ENCODE data around the gene C11orf87.

C11orf87 gene

DNA sequence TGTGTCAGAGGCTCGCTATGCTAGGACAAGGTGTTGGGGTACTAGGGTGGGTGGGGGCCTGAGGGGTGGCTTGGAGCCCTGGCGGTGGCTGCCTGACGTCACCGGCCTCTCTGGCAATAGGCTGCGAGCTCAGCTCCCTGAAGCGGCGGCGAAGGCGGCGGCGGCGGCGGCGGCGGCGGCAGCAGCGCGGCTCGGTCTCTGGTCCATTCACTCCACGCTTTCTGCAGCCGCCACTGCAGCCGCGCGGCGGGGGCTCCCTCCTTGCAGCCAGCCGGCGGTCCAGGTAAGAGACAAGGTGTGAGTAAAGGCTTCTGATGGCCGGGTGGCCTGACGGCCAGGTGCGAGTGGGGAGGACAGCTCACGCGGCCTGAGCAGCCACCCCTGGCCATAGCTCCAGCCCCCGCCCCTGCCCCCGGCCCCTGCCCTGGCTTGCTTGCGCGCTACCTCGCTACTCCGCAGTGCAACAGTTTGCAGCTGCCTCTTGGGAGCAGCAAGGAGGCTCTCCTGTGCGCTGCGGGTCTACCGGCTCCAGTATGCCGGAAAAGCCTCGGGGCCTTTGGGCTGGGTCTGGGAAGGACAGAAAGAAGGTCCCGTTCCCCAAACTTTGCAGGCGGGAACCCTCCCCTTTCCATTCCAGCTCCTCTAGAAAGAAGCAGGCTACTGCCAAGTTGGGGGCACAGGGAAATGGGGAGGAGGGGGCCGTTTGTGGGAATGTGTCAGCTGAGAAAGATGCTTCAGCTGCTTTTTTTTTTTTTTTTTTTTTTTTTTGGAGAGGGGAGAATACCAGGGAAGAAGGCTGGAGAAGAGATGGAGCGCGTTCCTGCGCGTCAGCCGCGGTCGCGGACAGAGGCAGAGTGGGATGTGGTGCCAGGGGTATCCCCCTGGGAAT lies at the start of gene C11orf87:
C11orf87 (plus strand) TSS at position 210 of the 889 bp plus-strand sequence. CDS start 1,444 bp downstream, outside the sequence.
- DNase-seq (ENCODE audit: low spot score): peak; percentile 44

DNA sequence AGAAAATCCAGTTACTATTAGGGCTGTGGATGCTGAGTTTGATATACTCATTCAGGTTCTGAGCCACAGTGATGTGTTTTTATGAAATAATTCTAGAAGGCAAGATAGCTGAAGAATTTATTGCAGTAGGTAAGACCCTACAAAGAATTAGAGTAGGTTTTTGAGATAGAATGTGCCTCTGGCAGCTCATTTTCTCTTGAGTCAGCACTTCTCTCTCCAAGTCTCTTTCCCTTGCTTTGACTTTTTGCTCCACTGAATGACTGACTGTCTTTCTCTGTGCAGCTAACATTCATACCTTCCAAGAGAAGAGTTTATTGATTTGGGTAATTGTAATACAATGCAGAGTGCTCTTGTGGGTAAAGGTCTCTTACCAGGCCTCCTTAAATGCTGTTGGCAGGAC lies 48.0 kb upstream of the C11orf87 start:
- no peak for DNase-seq (ENCODE audit: low spot score)

DNA sequence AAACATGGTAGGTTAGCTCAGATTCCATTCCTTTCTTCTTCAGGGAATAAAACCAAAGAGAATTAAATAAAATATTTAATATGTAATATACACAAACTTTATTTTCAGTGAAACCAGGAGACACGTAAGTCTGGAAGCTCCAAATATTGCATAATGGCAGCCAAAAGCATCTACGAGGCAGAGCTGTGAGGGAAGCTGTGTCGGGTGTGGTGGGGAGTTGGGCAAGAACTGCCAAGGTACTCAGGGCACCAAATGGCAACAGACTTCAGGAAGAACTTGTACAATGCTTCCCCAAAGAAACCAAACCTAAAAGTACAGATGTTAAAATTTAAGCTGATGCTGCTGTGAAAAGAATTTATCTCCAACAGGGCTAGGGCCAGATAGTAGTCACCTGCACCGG lies 47.5 kb upstream of the C11orf87 start:
- no peak for DNase-seq (ENCODE audit: low spot score)

- no peak for DNase-seq (ENCODE audit: low spot score)
Measured at GRCh38 chr11:109377039-109377742, 44.8 kb upstream of the C11orf87 start.

DNA sequence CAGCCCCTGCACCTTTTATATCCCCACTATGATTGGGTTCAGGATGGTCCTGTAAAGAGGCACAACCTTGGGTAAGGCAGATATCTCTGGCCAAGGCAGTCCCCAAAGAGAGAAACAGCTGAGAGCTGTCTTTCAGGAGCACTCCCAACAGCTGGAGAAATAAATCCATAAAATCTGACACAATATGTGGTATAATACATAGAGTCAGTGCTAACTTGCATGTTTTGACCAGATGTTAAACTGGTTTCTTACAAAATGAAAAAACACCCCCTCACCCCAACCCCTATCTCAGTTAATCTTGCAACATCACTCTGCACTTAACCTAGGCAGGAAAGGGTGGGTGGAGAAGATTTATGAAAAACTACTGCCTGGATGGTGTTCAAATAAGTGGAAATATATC lies 44.0 kb upstream of the C11orf87 start:
- DNase-seq (ENCODE audit: low spot score): no peak

GRCh38 chr11:109383306-109383705 lies 38.7 kb upstream of the C11orf87 start:
- no peak for DNase-seq (ENCODE audit: low spot score)

DNA sequence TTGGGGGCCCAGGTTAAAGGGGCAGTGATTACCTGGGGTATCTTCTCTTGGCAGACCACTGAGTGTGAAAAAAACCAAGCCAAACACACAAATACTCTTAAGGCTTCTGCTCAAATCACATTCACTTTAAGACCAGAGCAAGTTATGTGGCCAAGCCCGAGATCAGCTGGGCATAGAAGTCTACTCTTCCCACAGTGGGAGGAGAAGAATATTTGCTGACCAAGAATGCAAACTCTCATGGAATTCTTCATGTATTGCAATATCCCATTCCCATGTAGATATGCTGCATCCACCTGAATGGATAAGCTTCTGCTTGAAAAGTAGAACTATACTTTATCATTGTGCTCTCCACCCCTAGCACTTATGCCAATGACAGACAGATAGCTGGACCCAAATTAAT lies 37.1 kb upstream of the C11orf87 start:
- DNase-seq (ENCODE audit: low spot score): no peak

- no peak for DNase-seq (ENCODE audit: low spot score)
Measured at GRCh38 chr11:109388982-109389381, 33.0 kb upstream of the C11orf87 start.

DNA sequence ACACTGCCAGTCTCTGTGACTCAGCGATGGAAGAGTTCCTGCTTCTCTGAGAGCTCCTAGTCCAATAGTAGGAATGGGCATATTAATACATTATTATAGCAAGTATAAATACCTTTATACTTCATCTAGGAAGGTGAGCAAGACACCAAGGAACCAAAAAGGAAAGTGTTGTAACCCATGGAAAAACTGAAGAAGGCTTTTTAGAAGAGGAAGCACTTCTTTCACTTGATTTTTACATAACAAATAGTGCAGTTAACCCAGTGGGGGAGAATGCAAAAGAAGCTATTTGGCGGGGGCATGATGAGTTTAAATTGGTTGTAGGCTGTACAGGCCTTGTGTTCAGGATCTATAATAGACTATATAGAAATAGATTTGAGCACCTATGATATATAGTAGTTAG lies 31.2 kb upstream of the C11orf87 start:
- DNase-seq (ENCODE audit: low spot score): no peak

DNA sequence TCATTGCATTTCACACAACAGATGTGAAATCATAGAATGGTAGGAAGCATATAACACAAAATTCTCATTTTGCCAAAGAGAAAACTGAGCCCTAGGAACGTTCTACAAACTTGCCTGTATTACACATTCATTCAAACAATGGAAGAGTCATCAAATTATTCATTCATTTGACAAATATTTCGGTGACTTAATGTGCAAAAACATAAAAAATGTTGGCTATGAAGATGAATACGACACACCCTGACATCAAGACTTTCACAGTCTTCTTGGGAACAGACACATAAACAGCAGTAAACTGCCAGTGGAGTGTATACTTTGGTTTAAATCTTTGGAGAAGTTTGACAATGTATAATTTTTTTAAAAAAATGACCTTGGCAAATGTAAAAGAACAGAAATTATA lies 20.4 kb upstream of the C11orf87 start:
- DNase-seq (ENCODE audit: low spot score): no peak

- DNase-seq (ENCODE audit: low spot score): no peak
Measured at GRCh38 chr11:109405671-109406070, 16.3 kb upstream of the C11orf87 start.

GRCh38 chr11:109416601-109417000 lies 5.4 kb upstream of the C11orf87 start:
- DNase-seq (ENCODE audit: low spot score): no peak

DNA sequence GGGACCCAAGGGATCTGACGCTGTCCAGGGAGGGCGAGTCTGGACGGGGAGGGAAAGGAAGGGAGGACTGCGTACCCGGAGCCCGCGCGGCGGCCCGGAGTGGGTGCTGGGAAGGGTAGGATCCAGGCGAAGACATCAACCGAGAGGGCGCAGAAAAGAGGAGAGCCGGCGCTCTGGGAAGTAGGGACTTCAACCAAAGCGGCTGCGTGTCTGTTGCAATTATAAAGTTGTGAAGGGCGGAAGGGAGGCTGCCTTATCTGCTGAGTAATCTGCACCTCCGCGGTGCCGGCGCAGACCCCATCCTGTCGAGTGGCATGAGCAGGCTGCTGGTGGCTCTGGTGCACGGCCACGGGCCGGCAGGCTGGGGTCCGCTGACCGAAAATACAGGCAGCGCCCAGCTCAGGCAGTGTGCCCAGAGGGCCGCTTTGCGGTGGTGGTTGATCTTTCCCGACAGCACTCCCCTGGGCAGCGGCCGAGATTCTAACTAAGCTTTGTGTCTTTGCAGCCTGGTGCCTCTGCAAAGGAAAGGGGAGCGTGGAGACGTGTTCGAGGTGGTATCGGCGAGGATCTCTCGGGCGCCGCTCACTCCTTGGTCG lies 978 bp downstream of the C11orf87 start:
- DNase-seq (ENCODE audit: low spot score): peak; percentile 16

GRCh38 chr11:109423466-109424190 lies 1.6 kb downstream of the C11orf87 start:
- peak; percentile 8 for DNase-seq (ENCODE audit: low spot score)

DNA sequence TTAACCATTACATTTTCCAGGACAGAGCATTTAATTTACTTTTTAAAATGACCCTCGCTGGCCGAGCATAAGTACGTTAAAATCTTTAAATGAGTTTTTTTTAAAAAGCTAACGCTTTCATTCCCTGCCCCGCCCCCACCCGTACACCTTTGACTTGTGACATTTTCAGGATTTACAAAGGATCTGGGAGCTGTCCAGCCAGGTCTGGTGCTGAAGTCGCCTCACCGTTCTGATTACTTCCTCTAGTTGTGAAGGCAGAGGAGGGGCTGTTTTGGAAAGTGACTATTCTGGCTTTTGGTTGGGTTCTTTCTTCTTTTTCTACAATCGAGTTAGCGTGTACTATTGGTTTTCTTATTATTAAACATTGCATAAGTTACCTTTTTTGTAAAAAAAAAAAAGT lies 2.9 kb downstream of the C11orf87 start:
- no peak for DNase-seq (ENCODE audit: low spot score)

- peak; percentile 60 for DNase-seq (ENCODE audit: low spot score)
Measured at GRCh38 chr11:109425554-109425953, 3.6 kb downstream of the C11orf87 start.

DNA sequence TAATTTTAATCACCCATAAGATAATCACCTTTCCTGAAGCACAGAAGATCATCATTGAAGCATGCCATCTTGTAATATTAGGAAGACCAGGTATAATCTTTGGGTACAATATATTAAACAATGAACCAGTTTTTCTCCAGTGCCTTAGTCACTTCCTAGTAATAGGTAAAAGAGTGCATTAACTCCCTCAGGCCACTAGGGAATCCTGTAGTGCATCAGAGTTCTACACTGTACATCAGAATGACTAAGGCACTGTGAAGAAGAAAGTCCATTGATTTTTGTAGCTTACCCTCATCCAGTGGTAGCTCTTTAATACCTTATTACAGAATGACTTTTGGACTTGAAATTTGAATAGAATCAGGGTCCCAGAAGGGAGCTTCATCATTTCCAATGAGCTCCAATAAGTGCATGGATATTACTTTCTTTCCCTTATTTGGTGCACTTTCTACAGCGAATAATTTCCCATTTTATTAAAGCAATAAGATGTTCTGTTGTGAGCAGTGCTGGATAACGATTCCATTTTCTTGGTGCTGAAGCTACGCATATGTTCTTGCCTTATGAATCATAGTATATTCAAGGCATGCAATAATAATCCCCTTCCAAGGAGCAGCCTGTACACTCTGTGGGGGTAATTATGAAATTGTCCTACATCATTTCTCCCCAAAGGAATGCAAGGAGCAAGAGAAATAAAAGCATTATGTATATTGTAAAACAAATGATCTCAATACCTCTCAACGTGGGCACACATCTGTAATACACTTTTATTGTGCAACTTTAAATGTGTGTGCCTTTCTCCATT lies 4.7 kb downstream of the C11orf87 start:
- no peak for DNase-seq (ENCODE audit: low spot score)

DNA sequence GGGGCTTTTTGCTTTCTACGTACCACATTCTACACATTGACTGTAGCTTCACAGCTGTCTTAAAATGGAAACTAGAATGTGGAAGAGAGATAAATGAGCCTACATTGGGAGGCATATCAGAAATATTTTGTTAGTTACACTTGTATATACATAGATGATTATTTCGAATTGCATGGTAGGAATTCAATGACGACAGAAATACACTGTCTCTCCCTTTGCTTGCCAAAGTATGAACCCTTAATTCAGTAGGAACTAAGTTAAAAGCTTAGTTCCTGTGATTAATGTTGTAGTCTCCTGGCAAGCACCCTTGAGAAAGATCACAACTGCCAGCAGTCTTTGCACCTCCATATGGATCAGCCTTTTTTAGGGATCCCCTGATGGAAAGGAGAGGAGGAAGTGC lies 10.1 kb downstream of the C11orf87 start:
- no peak for DNase-seq (ENCODE audit: low spot score)

DNA sequence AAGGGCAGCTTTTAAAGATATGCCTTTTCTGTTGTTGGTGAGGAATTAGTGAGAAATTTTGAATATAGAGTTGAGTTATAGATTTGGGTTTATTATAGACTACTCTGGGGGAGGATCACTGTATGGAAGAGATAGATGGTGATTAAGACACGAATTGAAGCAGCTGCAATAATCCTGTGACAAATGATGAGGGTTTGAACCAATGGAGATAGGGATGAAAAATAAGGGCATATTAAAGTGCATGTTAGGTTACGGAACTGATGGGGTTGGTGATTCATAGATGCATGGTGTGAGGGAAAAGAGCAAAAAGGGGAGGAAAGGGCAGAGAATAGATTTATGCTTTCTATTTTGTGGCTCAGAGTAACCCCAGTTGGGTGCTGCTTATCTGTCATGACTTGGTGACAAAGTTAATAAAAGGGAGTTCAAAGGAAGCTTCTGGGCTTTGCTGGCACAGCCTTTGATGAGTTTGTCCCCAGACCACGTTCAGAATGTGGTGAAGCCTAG lies 11.8 kb downstream of the C11orf87 start:
- no peak for DNase-seq (ENCODE audit: low spot score)

- no peak for DNase-seq (ENCODE audit: low spot score)
Measured at GRCh38 chr11:109435121-109435742, 13.2 kb downstream of the C11orf87 start.

DNA sequence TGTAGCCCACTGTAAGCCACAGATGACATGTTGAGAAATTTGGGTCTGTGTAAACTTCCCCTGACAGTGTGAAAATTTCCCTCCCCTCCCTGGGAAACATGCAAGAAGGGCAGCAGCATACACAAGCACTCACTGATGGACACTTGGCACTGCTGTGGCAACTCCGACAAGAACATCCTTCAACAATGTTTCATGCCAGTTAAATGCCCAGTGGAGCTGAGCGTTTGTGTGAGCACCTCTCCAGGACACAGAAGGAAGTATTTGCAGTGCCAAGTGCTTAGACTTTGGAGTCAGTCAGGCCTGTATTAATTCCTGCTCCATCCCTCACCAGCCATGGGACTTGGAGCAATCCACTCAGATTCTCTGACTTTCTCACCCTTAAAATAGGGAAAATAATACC lies 17.7 kb downstream of the C11orf87 start:
- DNase-seq (ENCODE audit: low spot score): no peak

Data from Ammon's horn (tissue), 1 donor.